ENCODE measurements around the gene LCN9.

GRCh38 chr9:135695642-135696041 lies 32.5 kb downstream of the LCN9 start:
- no peak for TF ChIP-seq CTCF (IDR thresholded peaks at IDR 0.05)
- no peak for TF ChIP-seq POLR2A (IDR thresholded peaks at IDR 0.05)
- TF ChIP-seq EP300 (IDR thresholded peaks at IDR 0.05; ENCODE audit: low read depth): no peak
- no peak for TF ChIP-seq POLR2AphosphoS5 (IDR thresholded peaks at IDR 0.05)

Measured in transverse colon (tissue), 4 donors.